NB4 (cell line): ENCODE data around the gene LSM7.

Experiments
- CTCF ChIP-seq: IDR thresholded peaks from one replicate; pipeline ENCODE4 v1.5.1; 2012; ENCODE audit warnings: low read depth, low read length
- POLR2A ChIP-seq: IDR thresholded peaks from 2 replicates; pipeline ENCODE4 v1.6.1; 2011; ENCODE audit warnings: mild to moderate bottlenecking; ENCODE audit not compliant: insufficient read length; ENCODE audit errors: extremely low read depth

- no peak for TF ChIP-seq CTCF
- no peak for TF ChIP-seq POLR2A
These were observed 15.4 kb downstream of the LSM7 start for GRCh38 chr19:2312820-2313501.
